Activated naive CD8-positive, alpha-beta T cell (primary cell): ENCODE measurements around the gene SHC2.
"Not testable (repeated sequence)": the region's sequence is repeated elsewhere in the genome, so short reads cannot be mapped to it uniquely, and the experiment has no call there.

Experiments used
- H3K27ac Mint-ChIP-seq: one replicate; pipeline ENCODE4 v1.8.0; 2021; ENCODE audit warnings: mixed read lengths
- H3K27me3 Mint-ChIP-seq: one replicate; pipeline ENCODE4 v1.8.0; 2021; ENCODE audit warnings: mixed read lengths
- H3K36me3 Mint-ChIP-seq: one replicate; pipeline ENCODE4 v1.8.0; 2021; ENCODE audit warnings: mixed read lengths
- H3K4me1 Mint-ChIP-seq: one replicate; pipeline ENCODE4 v1.8.0; 2021; ENCODE audit warnings: low read depth, mixed read lengths
- H3K4me3 Mint-ChIP-seq: one replicate; pipeline ENCODE4 v1.8.0; 2021; ENCODE audit warnings: mild to moderate bottlenecking, mixed read lengths
- H3K9me3 Mint-ChIP-seq: one replicate; pipeline ENCODE4 v1.8.0; 2021; ENCODE audit warnings: low read depth, mixed read lengths

Gene SHC2

DNA sequence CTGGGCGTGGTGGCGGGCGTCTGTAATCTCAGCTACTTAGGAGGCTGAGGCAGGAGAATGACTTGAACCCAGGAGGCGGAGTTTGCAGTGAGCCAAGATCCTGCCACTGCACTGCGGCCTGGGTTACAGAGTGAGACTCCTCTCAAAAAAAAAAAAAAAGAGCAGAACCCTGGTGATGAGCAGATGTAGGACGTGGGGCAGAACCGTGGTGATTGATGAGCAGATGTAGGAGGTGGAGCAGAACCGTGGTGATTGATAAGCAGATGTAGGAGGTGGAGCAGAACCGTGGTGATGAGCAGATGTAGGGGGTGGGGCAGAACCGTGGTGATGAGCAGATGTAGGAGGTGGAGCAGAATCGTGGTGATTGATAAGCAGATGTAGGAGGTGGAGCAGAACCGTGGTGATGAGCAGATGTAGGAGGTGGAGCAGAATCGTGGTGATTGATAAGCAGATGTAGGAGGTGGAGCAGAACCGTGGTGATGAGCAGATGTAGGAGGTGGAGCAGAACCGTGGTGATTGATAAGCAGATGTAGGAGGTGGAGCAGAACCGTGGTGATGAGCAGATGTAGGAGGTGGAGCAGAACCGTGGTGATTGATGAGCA is 80.1 kb downstream of the SHC2 start:
- Mint-ChIP-seq H3K27me3 (peaks cover 16% of the 10 kb centered on the region), H3K4me1 (peaks cover 23% of the 10 kb centered on the region)
- not testable (repeated sequence) for H3K27ac Mint-ChIP-seq, H3K9me3 Mint-ChIP-seq, H3K36me3 Mint-ChIP-seq, H3K4me3 Mint-ChIP-seq

DNA sequence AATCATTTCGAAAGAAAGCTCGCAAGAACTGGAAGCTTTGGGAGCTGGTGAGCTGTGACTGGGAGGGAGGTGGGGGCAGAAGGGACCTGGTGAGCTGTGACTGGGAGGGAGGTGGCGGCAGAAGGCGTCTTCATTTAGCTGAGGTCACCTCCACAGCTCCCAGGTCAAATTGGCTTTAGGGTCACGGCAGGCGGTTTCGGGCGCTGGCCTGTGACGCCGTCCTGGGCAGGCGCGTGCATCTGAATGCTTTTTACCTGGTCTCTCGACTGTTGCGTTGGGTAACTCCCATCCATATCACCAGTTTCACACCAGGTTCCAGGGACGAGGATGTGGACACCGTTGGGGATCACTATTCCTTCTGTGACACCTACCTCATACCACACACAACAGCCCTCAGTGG is 81.0 kb downstream of the SHC2 start:
- H3K4me3 Mint-ChIP-seq = no peak overlapping the region
- H3K36me3 Mint-ChIP-seq = no peaks in the 10 kb centered on the region
- H3K9me3 Mint-ChIP-seq = no peaks in the 10 kb centered on the region
- H3K4me1 Mint-ChIP-seq = peaks cover 23% of the 10 kb centered on the region
- peaks cover 12% of the 10 kb centered on the region for H3K27me3 Mint-ChIP-seq
- no peak overlapping the region for H3K27ac Mint-ChIP-seq

DNA sequence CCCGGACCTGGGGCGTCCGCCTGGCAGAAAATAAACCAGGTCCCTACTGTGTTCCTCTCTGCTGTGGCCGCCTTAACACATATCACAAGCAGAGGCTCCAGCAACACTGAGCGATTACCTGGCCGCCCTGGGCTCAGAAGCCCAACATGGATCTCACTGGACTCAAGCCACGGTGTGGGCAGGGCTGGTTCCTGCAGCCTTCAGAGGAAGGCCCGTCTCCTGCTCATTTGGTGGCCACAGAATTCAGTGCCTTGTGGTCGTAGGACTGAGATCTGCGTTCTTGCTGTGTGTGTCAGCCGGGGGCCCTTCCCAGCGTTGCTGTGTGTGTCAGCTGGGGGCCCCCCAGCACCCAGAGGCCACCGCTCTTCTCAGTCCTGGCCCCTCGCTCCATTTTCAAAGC is 82.1 kb downstream of the SHC2 start:
- no peaks in the 10 kb centered on the region for H3K9me3 Mint-ChIP-seq

DNA sequence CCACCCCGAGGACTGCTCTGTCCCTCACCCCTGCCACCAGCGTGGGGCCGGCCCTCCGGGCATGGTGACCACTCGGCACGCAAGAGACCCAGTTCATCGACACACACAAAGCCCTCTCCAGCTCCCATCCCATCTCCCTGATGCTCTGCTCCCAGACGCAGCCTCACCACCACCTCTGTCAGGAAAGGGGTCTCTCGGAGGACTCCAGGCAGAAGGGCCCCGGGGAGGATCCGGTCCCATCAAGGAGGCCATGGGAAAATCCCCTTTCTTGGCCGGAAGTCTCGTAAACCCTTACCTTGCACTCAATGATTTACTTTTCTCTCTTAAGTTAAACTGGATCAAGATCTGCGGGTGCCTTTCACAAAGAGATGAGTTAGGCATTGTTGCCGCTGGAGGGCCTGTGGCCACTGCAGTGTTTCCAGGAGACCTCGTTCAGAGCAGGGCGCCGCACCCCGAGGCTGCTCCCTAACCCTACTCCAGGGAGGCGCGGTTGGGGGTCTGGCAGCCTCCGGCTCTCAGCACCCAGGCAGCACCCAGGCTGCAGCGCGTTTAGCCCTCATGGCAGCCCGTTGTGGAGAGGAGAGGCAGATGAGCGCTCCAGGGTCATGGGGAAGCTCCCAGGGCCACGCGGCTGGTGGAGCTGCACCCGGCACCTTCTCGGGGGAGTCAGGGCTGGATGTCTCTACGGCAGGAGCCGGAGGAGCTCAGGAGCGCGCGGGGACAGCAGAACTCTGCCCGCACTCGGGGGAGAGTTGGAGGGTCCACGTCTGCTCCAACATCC is 82.8 kb downstream of the SHC2 start:
- peaks cover 9% of the 10 kb centered on the region for H3K4me1 Mint-ChIP-seq
- H3K27ac Mint-ChIP-seq = no peak overlapping the region
- no peaks in the 10 kb centered on the region for H3K36me3 Mint-ChIP-seq
- peaks cover 5% of the 10 kb centered on the region for H3K27me3 Mint-ChIP-seq
- H3K9me3 Mint-ChIP-seq = no peaks in the 10 kb centered on the region
- H3K4me3 Mint-ChIP-seq = no peak overlapping the region

More for the DNA sequence above, 82.1 kb downstream of the SHC2 start:
- Mint-ChIP-seq H3K36me3 (no peaks in the 10 kb centered on the region), H3K4me1 (peaks cover 15% of the 10 kb centered on the region), H3K27ac (no peak overlapping the region), H3K4me3 (no peak overlapping the region), H3K27me3 (peaks cover 8% of the 10 kb centered on the region)

DNA sequence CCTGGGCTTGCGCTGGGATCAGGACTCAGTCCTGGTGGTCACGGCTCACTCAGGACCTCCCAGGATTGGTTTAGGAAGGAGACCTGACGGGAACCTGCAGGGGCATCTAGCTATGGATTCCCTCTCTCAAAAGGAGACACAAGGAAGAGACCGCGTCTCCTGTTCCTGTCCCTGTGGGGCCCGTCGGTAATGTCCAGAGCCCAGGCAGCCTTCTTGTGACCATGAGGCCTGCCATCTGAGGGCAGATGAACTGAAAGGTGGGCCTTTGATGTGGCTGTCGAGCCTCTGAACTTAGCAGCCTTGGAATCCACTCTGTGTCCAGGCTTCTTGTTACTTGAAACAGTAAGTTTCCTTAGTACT is 84.7 kb downstream of the SHC2 start:
- Mint-ChIP-seq H3K9me3 (no peaks in the 10 kb centered on the region), H3K4me3 (no peak overlapping the region), H3K27ac (no peak overlapping the region), H3K4me1 (peaks cover 3% of the 10 kb centered on the region), H3K27me3 (peaks cover 8% of the 10 kb centered on the region), H3K36me3 (no peaks in the 10 kb centered on the region)

DNA sequence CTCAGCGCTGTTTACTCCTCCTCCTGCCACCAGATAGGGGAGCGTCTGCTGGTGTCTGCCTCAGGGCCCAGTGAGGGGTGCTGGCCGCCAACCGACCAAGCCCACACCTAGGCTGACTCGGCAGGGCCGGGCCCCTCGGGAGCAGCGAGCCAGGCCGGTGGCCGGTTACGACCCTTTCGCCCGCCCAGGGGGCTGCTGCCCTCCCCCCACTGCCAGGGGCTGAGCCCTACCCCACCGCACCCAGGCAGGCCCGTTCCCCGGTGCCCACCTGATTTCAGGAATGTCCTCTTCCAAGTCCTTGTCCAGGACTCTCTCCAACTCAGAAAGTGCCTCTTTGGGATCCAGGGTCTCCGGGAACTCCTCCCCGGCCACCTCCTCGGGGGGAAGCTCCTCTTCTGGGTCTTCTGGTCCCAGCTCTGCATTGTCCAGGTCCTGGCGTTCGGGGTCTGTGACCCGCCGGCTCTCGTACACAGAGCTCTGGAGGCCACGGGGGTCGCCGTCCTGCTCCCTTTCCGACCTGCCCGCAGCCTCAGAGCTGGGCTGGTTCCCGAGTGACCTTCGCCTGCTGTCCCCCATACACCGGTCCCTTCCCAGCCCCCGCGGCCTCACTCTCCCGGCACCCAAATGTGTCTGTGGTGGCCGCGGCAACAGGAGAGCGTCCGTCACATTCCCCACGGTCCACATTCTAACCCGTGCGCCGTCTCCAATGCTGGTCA is 85.3 kb downstream of the SHC2 start:
- H3K27me3 Mint-ChIP-seq = peaks cover 8% of the 10 kb centered on the region
- H3K36me3 Mint-ChIP-seq = no peaks in the 10 kb centered on the region
- H3K27ac Mint-ChIP-seq = no peak overlapping the region
- no peak overlapping the region for H3K4me3 Mint-ChIP-seq
- no peaks in the 10 kb centered on the region for H3K9me3 Mint-ChIP-seq
- peaks cover 3% of the 10 kb centered on the region for H3K4me1 Mint-ChIP-seq

DNA sequence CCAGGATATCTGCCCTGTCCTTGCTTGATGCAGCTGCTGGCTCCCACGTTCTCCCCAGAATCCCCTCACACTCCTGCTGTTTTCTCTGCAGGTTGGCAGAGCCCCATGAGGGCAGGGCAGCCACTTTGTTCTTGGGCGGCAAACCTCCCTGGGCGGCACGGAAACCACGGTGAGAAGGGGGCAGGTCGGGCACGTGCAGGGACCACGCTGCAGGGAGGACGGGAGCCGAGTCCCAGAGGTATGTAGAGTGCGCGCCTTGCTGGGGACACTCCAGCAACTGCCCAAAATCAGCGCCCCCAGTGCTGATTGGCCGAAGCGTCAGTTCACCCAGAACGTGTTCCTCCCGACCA is 86.0 kb downstream of the SHC2 start:
- Mint-ChIP-seq H3K4me1 (peaks cover 3% of the 10 kb centered on the region), H3K4me3 (no peak overlapping the region), H3K27me3 (peaks cover 8% of the 10 kb centered on the region), H3K36me3 (no peaks in the 10 kb centered on the region), H3K9me3 (no peaks in the 10 kb centered on the region), H3K27ac (no peak overlapping the region)

DNA sequence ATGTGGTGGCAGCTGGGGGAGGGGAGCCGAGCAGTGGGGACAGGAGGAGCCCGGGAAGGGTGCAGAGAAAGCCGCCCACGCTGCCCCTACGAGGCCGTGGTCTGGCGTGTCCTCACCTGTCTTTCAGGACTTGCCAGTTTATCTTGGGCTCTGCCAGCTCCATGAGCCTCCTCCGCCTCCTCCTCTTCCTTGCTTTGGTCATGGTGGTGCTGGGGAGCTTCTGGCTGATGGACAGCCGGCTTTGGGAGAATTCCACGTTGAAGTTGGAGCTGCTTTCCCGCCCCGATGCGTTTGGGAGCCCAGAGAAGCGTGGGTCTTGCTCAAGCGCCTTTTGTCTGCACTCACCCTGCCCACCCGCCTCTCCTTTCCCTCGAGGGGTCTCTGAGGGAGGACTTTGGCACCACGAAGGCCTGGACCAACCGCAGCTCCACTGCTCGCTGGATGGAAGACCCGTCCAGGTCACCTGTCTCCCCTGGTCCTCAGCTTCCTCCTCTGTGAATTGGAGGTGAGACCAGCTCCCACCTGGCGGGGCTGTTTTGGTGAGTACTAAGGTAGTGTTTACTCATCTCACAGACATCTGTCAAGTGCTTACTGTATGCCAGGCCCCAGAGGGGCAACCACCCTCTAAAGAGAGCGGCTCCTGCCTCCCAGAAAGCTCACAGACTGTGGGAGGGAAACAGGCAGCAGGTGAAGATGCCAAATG is 86.5 kb downstream of the SHC2 start:
- H3K9me3 Mint-ChIP-seq = no peaks in the 10 kb centered on the region
- peaks cover 3% of the 10 kb centered on the region for H3K4me1 Mint-ChIP-seq
- H3K27me3 Mint-ChIP-seq = peaks cover 8% of the 10 kb centered on the region
- H3K36me3 Mint-ChIP-seq = no peaks in the 10 kb centered on the region
- H3K27ac Mint-ChIP-seq = no peak overlapping the region
- no peak overlapping the region for H3K4me3 Mint-ChIP-seq

DNA sequence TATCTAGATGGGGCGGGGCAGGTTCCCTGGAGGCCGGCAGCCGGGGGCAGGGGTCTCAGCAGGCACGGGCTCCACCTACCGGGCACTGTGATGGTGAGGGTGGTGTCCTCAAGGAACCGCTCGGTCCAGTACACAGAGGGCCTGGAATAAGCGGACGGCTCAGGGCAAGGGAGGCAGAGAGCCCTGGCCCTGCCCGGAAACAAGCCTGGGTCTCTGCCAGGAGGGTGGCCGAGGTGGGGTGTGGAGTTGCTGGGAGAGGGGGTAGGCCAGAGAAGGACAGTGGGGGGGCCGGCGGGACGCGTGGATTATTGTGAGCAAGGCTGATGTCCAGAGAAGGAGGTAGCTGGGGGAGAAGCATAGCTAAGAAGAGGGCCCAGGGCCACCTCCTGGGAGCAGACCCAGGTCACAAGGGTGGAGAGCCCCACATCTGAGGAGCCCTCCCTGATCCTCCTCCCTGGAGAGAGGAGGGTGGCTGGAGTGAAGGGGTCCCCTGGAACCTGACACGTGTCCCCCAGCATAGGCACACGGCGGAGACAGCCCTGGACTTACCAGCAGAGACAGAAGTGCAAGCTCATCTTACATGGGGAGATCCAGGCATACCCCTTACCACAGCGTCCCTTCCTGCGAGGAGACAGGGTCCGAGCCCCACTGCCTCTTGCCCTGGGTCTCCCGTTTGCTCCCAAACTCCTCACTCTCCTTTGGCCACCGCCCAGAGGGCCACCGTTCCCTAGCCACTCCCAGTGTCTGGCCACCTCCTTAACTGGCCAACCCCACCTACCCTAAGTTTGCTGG is 87.2 kb downstream of the SHC2 start:
- H3K27ac Mint-ChIP-seq = no peak overlapping the region
- no peaks in the 10 kb centered on the region for H3K36me3 Mint-ChIP-seq
- peaks cover 10% of the 10 kb centered on the region for H3K27me3 Mint-ChIP-seq
- no peaks in the 10 kb centered on the region for H3K9me3 Mint-ChIP-seq
- no peak overlapping the region for H3K4me3 Mint-ChIP-seq
- H3K4me1 Mint-ChIP-seq = peaks cover 3% of the 10 kb centered on the region

DNA sequence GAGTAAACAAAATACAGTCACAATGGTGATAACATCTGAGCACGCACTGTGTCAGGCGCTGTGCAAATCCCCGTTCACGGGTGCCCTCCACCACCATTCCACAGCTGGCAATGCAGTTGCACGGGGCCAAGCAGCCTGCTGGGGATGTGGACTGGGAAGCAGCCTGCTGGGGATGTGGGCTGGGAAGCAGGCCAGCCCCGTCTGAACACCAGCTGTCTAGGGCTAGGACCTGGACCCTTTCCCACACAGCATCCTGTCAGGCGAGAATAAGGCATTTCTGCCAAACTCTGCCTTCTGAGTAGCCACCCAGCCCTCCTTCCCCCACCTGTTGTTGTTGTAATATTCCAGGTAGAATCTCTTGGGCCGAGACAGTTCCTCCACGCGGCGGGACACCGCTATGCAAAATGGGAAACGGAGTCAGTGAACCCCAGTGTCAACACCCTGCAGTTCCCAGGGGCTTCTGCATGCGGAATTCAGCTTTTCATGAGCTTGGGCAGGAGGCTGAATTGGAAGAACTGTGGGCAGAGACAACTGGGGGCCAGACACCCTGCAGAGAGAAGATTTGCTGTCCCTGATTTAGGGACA is 88.4 kb downstream of the SHC2 start:
- peaks cover 9% of the 10 kb centered on the region for H3K27me3 Mint-ChIP-seq
- no peaks in the 10 kb centered on the region for H3K36me3 Mint-ChIP-seq
- H3K9me3 Mint-ChIP-seq = no peaks in the 10 kb centered on the region
- H3K27ac Mint-ChIP-seq = no peak overlapping the region
- no peaks in the 10 kb centered on the region for H3K4me1 Mint-ChIP-seq
- no peak overlapping the region for H3K4me3 Mint-ChIP-seq

DNA sequence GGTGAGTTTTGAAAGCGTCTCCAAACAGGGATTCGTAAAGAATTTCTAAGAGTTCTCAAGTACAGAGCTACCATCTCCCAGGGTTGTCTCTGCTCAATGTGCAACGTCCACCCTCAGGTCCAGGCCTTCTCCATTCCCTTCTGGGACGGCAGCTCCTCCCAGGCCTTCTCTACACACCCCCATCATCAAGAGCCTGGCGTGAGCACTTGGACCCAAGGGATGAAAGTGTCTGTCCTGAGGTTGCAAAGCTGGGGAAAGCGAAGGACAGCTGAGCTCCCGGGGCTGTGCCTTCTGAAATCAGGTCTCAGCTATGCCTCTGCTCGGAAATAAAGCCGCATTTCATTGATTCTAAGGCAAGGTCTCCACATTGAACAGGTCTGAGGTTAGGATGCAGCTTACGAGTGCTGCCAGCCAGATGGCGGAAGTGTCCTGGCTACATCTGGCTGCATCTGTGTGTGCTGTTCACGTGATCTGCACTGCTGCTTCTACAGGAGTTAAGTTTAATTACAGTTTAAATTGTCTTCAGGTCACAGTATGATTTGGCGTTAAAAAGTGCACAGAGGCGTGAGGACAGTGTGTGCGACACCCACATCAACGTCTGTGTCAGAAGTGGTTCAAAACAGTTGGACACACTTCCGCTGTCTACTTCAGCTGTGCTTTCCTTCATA is 89.2 kb downstream of the SHC2 start:
- Mint-ChIP-seq H3K27me3 (peaks cover 15% of the 10 kb centered on the region), H3K27ac (no peak overlapping the region), H3K4me1 (no peaks in the 10 kb centered on the region), H3K36me3 (no peaks in the 10 kb centered on the region), H3K9me3 (no peaks in the 10 kb centered on the region), H3K4me3 (no peak overlapping the region)

DNA sequence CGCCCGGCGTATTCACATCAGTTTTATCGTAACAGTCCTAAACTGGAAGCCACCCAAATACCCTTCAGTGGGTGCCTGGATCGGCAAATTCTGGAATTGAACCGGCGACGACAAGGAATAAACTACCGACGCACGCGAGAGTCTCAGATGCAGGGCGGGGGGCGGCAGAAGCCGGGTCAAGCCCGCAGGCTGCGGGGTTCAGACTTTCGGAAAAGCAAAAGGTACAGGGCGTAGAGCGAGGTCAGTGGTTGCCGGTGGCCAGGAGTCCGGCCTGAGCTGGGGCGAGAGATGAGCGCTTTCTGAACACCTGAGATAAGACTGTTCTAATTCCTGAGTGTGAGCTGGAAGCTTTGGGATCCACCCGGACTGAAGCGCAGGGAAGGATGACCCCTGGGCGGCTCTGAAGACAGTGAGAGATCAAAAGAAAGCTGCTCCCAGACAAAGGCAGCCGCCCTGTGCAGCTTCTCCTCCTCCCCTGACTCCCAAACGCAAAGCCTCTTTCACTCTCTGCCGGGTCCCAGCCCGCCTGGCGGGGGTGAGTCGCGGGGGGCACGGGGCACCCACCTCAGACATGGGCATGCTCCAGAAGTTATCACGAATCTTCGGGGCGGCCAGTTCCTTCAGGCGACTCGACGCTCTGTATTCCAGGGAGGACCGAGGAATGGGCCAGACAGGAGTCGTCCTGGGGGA is 90.0 kb downstream of the SHC2 start:
- Mint-ChIP-seq H3K27ac (no peak overlapping the region), H3K27me3 (peaks cover 17% of the 10 kb centered on the region), H3K36me3 (no peaks in the 10 kb centered on the region), H3K4me1 (no peaks in the 10 kb centered on the region), H3K9me3 (no peaks in the 10 kb centered on the region), H3K4me3 (no peak overlapping the region)

DNA sequence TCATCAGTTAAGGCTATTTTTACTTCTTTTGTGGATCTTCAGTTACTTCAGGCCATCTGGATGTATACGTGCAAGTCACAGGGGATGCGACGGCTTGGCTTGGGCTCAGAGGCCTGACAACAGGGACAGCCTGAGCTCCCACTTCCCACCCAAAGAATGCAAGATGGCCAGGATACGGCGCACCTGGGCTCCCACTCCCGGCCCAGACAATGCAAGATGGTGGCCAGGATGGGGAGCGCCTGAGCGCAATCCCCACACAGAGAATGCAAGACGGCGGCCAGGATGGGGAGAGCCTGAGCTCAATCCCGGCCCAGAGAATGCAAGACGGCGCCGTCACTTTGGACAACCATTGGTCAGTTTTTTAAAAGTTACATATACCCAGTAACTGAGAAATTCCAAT is 91.0 kb downstream of the SHC2 start:
- H3K4me1 Mint-ChIP-seq = no peaks in the 10 kb centered on the region
- no peak overlapping the region for H3K27ac Mint-ChIP-seq
- H3K9me3 Mint-ChIP-seq = no peaks in the 10 kb centered on the region
- H3K36me3 Mint-ChIP-seq = no peaks in the 10 kb centered on the region
- peaks cover 17% of the 10 kb centered on the region for H3K27me3 Mint-ChIP-seq
- H3K4me3 Mint-ChIP-seq = no peak overlapping the region
